OCI-LY1 (cell line): ENCODE results near the gene TMEM198.

Experiments used
- H2AFZ ChIP-seq: fragments of 200-600 bp; sonication (generic), shearing (Covaris generic); 2 replicates; pipeline ENCODE4 v1.6.0; 2014; ENCODE audit warnings: antibody characterized with exemption, mild to moderate bottlenecking, low read length
- H3F3A ChIP-seq: fragments of 200-600 bp; sonication (generic), shearing (Covaris generic); 2 replicates; pipeline ENCODE4 v1.6.0; 2014; ENCODE audit warnings: mild to moderate bottlenecking, antibody characterized with exemption, low read length, moderate library complexity; ENCODE audit not compliant: insufficient read depth
- H3K27ac ChIP-seq: fragments of 200-600 bp; sonication (generic); 2 replicates; pipeline ENCODE4 v1.5.1; 2014; ENCODE audit warnings: low read length, mixed run types, mild to moderate bottlenecking, low read depth; ENCODE audit not compliant: poor library complexity, severe bottlenecking
- H3K27me3 ChIP-seq: fragments of 200-600 bp; sonication (generic); 2 replicates; pipeline ENCODE4 v1.6.0; 2014; ENCODE audit warnings: antibody characterized with exemption, mild to moderate bottlenecking, low read length, moderate library complexity; ENCODE audit not compliant: insufficient read depth
- H3K36me3 ChIP-seq: fragments of 200-600 bp; sonication (generic); 2 replicates; pipeline ENCODE4 v1.6.1; 2014; ENCODE audit warnings: mild to moderate bottlenecking, antibody characterized with exemption, low read length, moderate library complexity, mixed read lengths; ENCODE audit not compliant: insufficient read depth
- H3K4me1 ChIP-seq: fragments of 200-600 bp; sonication (generic); 2 replicates; pipeline ENCODE4 v1.5.1; 2014; ENCODE audit warnings: mild to moderate bottlenecking, low read length, moderate library complexity; ENCODE audit not compliant: insufficient read depth, severe bottlenecking
- H3K4me2 ChIP-seq: fragments of 200-600 bp; sonication (generic), shearing (Covaris generic); 2 replicates; pipeline ENCODE4 v1.6.1; 2014; ENCODE audit warnings: low read length
- H3K4me3 ChIP-seq: fragments of 200-600 bp; sonication (generic); 2 replicates; pipeline ENCODE4 v1.5.1; 2014; ENCODE audit warnings: low read length, low read depth, mild to moderate bottlenecking, mixed read lengths; ENCODE audit not compliant: poor library complexity, severe bottlenecking
- H3K79me2 ChIP-seq: fragments of 200-600 bp; shearing (Covaris generic); 2 replicates; pipeline ENCODE4 v1.6.1; 2016; ENCODE audit warnings: mixed run types, low read length, mixed read lengths; ENCODE audit not compliant: insufficient read depth
- H3K9ac ChIP-seq: fragments of 200-600 bp; sonication (generic), shearing (Covaris generic); 2 replicates; pipeline ENCODE4 v1.6.1; 2014; ENCODE audit warnings: mild to moderate bottlenecking, low read length, mixed read lengths
- H3K9me2 ChIP-seq: fragments of 200-600 bp; sonication (generic), shearing (Covaris generic); 2 replicates; pipeline ENCODE4 v1.6.1; 2014; ENCODE audit warnings: low read depth, mild to moderate bottlenecking, low read length, mixed read lengths
- H3K9me3 ChIP-seq: fragments of 200-600 bp; shearing (Covaris generic); 2 replicates; pipeline ENCODE4 v1.6.1; 2014; ENCODE audit warnings: low read length, mixed read lengths
- H4K20me1 ChIP-seq: fragments of 200-600 bp; sonication (generic), shearing (Covaris generic); 2 replicates; pipeline ENCODE4 v1.6.0; 2016; ENCODE audit warnings: mild to moderate bottlenecking, low read length; ENCODE audit not compliant: insufficient read depth
- EZH2 ChIP-seq: fragments of 200-600 bp; sonication (generic), shearing (Covaris generic); IDR thresholded peaks from 2 replicates; pipeline ENCODE4 v1.8.0; 2017; ENCODE audit warnings: borderline replicate concordance, mixed run types, mild to moderate bottlenecking, antibody characterized with exemption, low read length, moderate library complexity, mixed read lengths
- TF ChIP-seq, protein P1 (sequence below): fragments of 200-600 bp; sonication (generic), shearing (Covaris generic); IDR thresholded peaks from 2 replicates; pipeline ENCODE4 v1.5.1; 2017; ENCODE audit warnings: mild to moderate bottlenecking, antibody characterized with exemption, low read length, moderate library complexity, mixed read lengths

TMEM198 gene, protein sequence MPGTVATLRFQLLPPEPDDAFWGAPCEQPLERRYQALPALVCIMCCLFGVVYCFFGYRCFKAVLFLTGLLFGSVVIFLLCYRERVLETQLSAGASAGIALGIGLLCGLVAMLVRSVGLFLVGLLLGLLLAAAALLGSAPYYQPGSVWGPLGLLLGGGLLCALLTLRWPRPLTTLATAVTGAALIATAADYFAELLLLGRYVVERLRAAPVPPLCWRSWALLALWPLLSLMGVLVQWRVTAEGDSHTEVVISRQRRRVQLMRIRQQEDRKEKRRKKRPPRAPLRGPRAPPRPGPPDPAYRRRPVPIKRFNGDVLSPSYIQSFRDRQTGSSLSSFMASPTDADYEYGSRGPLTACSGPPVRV

DNA sequence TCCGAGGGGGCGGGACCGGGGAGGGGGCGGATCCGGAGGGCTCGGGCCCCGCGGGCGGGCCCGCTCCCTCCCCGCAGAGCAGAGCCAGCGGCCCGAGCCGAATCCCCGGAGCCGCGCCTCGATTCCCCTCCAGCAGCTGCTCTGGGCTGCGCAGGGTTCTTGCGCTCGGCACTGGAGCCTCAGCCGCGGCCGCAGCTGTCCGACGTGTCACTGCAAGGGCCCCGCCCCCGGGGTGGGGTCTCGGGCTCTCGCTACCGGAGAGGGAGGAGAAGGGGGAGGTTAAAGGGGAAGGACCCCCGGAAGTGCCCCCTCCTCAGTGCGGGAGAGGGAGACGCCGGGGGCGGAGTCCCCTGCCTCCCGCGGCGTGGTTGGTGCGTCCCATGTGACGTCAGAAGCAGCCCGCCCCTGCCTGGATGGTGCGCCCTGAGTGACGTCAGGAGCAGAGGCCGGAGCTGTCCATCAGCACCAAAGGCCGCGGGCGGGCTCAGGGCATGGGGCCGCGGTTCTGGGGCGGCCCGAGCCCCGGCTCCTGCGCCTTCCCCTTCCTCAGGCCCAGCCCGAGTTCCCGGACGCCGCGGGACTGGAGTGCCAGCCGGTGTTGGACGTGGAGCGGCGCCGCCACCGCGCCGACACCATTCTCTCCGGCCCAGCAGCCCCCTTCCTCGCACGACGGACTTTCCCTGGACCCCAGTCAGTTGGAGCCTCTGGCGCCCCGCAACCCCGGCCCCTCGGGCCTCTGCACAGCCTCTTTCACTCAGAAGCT, at the start of gene TMEM198, which contains the start of gene CHPF:
TMEM198 (plus strand) TSS at position 433 of the 763 bp plus-strand sequence. CDS start 700 bp downstream, outside the sequence.
CHPF (minus strand) TSS at position 214 of the 763 bp plus-strand sequence. CDS start 271 bp downstream, outside the sequence.
- Histone ChIP-seq H3F3A (no peaks in the 10 kb centered on the region), H3K79me2 (no peaks in the 10 kb centered on the region), H4K20me1 (no peaks in the 10 kb centered on the region), H2AFZ (no peak within 1 kb of the TSS), H3K4me3 (peak within 1 kb of the TSS; percentile 66), H3K27ac (peak within 1 kb of the TSS; percentile 44), H3K9ac (peak within 1 kb of the TSS; percentile 56), H3K9me3 (no peaks in the 10 kb centered on the region), H3K27me3 (no peaks in the 10 kb centered on the region), H3K4me2 (peak within 1 kb of the TSS; percentile 65), H3K36me3 (peaks cover 11% of the 10 kb centered on the region; the same call in 1 of the 2 replicates), H3K4me1 (peaks cover 13% of the 10 kb centered on the region), H3K9me2 (no peaks in the 10 kb centered on the region)
- no peak for TF ChIP-seq EZH2
- TF ChIP-seq, protein P1, sequence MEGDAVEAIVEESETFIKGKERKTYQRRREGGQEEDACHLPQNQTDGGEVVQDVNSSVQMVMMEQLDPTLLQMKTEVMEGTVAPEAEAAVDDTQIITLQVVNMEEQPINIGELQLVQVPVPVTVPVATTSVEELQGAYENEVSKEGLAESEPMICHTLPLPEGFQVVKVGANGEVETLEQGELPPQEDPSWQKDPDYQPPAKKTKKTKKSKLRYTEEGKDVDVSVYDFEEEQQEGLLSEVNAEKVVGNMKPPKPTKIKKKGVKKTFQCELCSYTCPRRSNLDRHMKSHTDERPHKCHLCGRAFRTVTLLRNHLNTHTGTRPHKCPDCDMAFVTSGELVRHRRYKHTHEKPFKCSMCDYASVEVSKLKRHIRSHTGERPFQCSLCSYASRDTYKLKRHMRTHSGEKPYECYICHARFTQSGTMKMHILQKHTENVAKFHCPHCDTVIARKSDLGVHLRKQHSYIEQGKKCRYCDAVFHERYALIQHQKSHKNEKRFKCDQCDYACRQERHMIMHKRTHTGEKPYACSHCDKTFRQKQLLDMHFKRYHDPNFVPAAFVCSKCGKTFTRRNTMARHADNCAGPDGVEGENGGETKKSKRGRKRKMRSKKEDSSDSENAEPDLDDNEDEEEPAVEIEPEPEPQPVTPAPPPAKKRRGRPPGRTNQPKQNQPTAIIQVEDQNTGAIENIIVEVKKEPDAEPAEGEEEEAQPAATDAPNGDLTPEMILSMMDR, result no peak

DNA sequence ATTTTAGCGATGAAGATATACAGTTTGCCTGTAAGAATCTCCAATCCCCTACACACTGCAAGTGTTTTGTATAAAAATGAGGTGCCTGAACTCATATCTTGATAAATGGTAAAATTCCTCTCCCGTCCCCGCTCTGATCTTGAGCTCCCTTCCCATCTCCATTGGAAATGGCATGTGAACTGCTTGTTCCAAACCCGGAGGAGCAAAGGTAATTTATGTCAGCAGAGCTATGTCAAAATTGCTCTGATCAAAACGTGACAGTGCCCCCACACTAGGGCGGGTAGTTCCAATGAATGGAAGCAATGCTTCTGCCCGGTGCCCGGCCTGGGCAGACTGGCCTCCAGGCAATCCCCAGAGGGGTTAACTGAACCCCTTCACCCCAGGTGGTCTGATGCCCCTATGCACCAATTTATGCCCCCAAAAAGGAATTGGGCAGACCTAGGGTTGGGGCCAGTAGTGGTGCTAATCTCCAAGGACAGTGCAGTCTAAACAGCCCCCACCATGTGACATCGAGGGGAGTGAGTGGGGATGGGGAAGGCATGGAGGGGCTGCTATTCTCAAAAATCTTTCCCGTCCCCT, 48.8 kb upstream of the TMEM198 start:
- Histone ChIP-seq H3K4me1 (peaks cover 21% of the 10 kb centered on the region), H3K4me3 (no peak overlapping the region), H2AFZ (no peak overlapping the region), H3K9me3 (no peaks in the 10 kb centered on the region), H3K27me3 (0 out of 2 replicates have a peak, but pooled peaks cover 5% of the 10 kb centered on the region), H3K9me2 (no peaks in the 10 kb centered on the region), H3F3A (no peaks in the 10 kb centered on the region), H4K20me1 (no peaks in the 10 kb centered on the region), H3K36me3 (no peaks in the 10 kb centered on the region), H3K9ac (no peak overlapping the region), H3K27ac (no peak overlapping the region), H3K4me2 (no peak overlapping the region), H3K79me2 (no peaks in the 10 kb centered on the region)
- TF ChIP-seq, protein P1, result no peak
- no peak for TF ChIP-seq EZH2

DNA sequence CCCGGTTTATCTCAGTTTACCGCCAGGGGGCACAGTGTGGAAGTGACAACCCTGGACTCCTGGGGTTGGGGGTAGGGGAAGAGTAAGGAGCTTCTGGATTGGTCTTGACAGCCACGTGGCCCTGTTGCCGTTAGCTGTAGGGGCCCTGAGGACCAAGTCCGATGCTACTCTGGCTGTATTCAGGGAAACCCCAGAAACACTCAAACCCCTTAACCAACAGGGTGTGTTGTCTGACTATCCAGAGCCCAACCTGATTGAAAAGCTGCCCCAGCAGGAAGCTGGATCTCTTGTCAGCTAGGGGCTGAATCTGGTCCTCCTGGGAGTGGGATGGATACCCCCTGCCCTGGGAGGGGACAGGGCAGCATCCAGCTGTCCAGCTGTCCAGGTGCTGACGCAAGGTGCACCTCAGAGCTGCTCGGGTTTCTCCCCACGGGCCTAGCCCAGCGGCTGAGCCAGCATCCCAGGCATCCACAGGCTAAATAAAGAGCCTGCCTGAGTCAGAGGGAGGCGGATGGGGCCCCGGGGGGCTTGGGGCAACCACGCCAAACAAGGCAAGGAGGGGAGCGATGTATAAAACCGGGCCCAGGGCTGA, 48.2 kb upstream of the TMEM198 start:
- no peaks in the 10 kb centered on the region for H3K36me3 ChIP-seq
- H3K4me1 ChIP-seq, result peaks cover 22% of the 10 kb centered on the region
- no peak overlapping the region for H2AFZ ChIP-seq
- H3K4me2 ChIP-seq, result no peak overlapping the region; the same call in 1 of the 2 replicates
- no peak overlapping the region for H3K27ac ChIP-seq
- H3K4me3 ChIP-seq, result no peak overlapping the region
- H3K9me3 ChIP-seq, result no peaks in the 10 kb centered on the region
- H3F3A ChIP-seq, result no peaks in the 10 kb centered on the region
- 0 out of 2 replicates have a peak, but pooled peaks cover 5% of the 10 kb centered on the region for H3K27me3 ChIP-seq
- H3K9ac ChIP-seq, result no peak overlapping the region; the same call in 1 of the 2 replicates
- H3K79me2 ChIP-seq, result no peaks in the 10 kb centered on the region
- no peaks in the 10 kb centered on the region for H3K9me2 ChIP-seq
- TF ChIP-seq EZH2, result no peak
- TF ChIP-seq, protein P1, result peak; percentile 68
- H4K20me1 ChIP-seq, result no peaks in the 10 kb centered on the region
